MCF 10A (cell line): ENCODE measurements around the gene ME2. TPM values are rescaled to one million over a fixed set of nuclear protein-coding genes. Genes with fewer than 3 reads are reported as not detected.
A peak's percentile ranks its signal among the peaks of the same experiment; 100 is the strongest.

Source experiments
- BruUV-seq: library from RNA; stranded (reverse); fragments of 400-500 nt; replicated peaks from 2 replicates; lab custom pipeline; 2021; lab: Mats Ljungman, UMichigan
- CTCF ChIA-PET: fragments of 300-600 bp; sonication (Branson Sonifier 250); formaldehyde crosslinking; extraction: SDS; loops from one replicate; lab custom pipeline; 2021; ENCODE audit warnings: antibody characterized with exemption, inconsistent platforms; lab: Yijun Ruan, JAX
- POLR2A ChIA-PET: fragments of 300-600, 350-650 bp; sonication (Branson Sonifier 250); formaldehyde crosslinking; extraction: SDS; loops from one replicate; lab custom pipeline; 2020; ENCODE audit warnings: antibody characterized with exemption, inconsistent platforms; lab: Yijun Ruan, JAX
- DNase-seq: peaks from one replicate; pipeline ENCODE4 v3.0.0-alpha.2; 2018; ENCODE audit not compliant: unreplicated experiment
- H3K27ac Mint-ChIP-seq: one replicate; pipeline ENCODE4 v1.8.0; 2022; ENCODE audit warnings: mild to moderate bottlenecking, low read depth, mixed read lengths; ENCODE audit not compliant: unreplicated experiment
- H3K27me3 Mint-ChIP-seq: one replicate; pipeline ENCODE4 v1.8.0; 2022; ENCODE audit warnings: mixed read lengths; ENCODE audit not compliant: insufficient read depth, unreplicated experiment
- H3K36me3 Mint-ChIP-seq: one replicate; pipeline ENCODE4 v1.8.0; 2022; ENCODE audit warnings: mild to moderate bottlenecking, moderate library complexity, mixed read lengths; ENCODE audit not compliant: insufficient read depth, unreplicated experiment
- H3K4me1 Mint-ChIP-seq: one replicate; pipeline ENCODE4 v1.8.0; 2022; ENCODE audit warnings: mixed read lengths; ENCODE audit not compliant: insufficient read depth, unreplicated experiment
- H3K4me3 Mint-ChIP-seq: one replicate; pipeline ENCODE4 v1.8.0; 2022; ENCODE audit warnings: mild to moderate bottlenecking, moderate library complexity, mixed read lengths; ENCODE audit not compliant: unreplicated experiment
- H3K9me3 Mint-ChIP-seq: one replicate; pipeline ENCODE4 v1.8.0; 2022; ENCODE audit warnings: mixed read lengths; ENCODE audit not compliant: unreplicated experiment
- CTCF ChIP-seq: fragments of 200-600 bp; IDR thresholded peaks from one replicate; pipeline ENCODE4 v1.8.0; 2022; ENCODE audit warnings: antibody characterized with exemption, mild to moderate bottlenecking; ENCODE audit not compliant: unreplicated experiment
- intact Hi-C: fragments of 100-400 bp; cut with micrococcal nuclease; formaldehyde crosslinking; loops from 2 replicates; pipeline ENCODE4 v1.14.1; 2022
- total RNA-seq: library from RNA; stranded (reverse); gene quantifications from 2 replicates; pipeline ENCODE4 v1.2.3, GENCODE V29; 2022

The ME2 gene
- total RNA-seq, 1 experiment from 2014 or later: 64.8 TPM

- no peak for TF ChIP-seq CTCF
- H3K4me3 Mint-ChIP-seq: no peak overlapping the region
- DNase-seq: no peak
- H3K36me3 Mint-ChIP-seq: no peaks in the 10 kb centered on the region
- no peaks in the 10 kb centered on the region for H3K9me3 Mint-ChIP-seq
- ChIA-PET CTCF (interaction anchor here (1.2 kb wide), 1 partner anchor 43 kb away, joined by 6 read pairs; the partner anchor contains the start of gene MRO), POLR2A (interaction anchor here (0.6 to 0.8 kb wide), 3 partner anchors 14 to 120 kb away, joined by 3 to 4 read pairs (median 4); no protein-coding TSS in a partner anchor)
- intact Hi-C loops: no loop called here
- no peak overlapping the region for H3K27ac Mint-ChIP-seq
- no peaks in the 10 kb centered on the region for H3K27me3 Mint-ChIP-seq
- no peaks in the 10 kb centered on the region for H3K4me1 Mint-ChIP-seq
- no TSS peak for BruUV-seq
These were observed 15.0 kb upstream of the ME2 start for GRCh38 chr18:50863840-50864375.

- H3K9me3 Mint-ChIP-seq: no peaks in the 10 kb centered on the region
- ChIA-PET CTCF (interaction anchor here (0.6 to 1.6 kb wide), 4 partner anchors 45 to 60 kb away, joined by 3 to 5 read pairs (median 4); partner anchors contain the start of gene MRO), POLR2A (interaction anchor here (0.9 to 1.2 kb wide), 2 partner anchors 12 to 13 kb away, joined by 3 read pairs; partner anchors contain the start of gene ME2)
- peak; percentile 22 for DNase-seq
- peak; percentile 7 for TF ChIP-seq CTCF
- peaks cover 12% of the 10 kb centered on the region for H3K4me1 Mint-ChIP-seq
- H3K36me3 Mint-ChIP-seq: no peaks in the 10 kb centered on the region
- BruUV-seq: no TSS peak
- H3K4me3 Mint-ChIP-seq: no peak overlapping the region
- intact Hi-C loops: loop anchor here (1.0 to 5.0 kb wide), 2 partner anchors 46 to 359 kb away; partner anchors contain the start of gene MRO
- no peaks in the 10 kb centered on the region for H3K27me3 Mint-ChIP-seq
- H3K27ac Mint-ChIP-seq: no peak overlapping the region
These were observed 12.2 kb upstream of the ME2 start for GRCh38 chr18:50866765-50867164.

- ChIA-PET POLR2A (interaction anchor here (0.6 to 2.8 kb wide), 11 partner anchors 9 to 254 kb away, joined by 3 to 72 read pairs (median 6); partner anchors contain the start of genes ELAC1, ME2, MRO and SMAD4), CTCF (interaction anchor here (0.6 to 1.1 kb wide), 4 partner anchors 8 to 190 kb away, joined by 3 read pairs; no protein-coding TSS in a partner anchor)
- H3K27ac Mint-ChIP-seq: no peak overlapping the region
- no peak overlapping the region for H3K4me3 Mint-ChIP-seq
- H3K4me1 Mint-ChIP-seq: peaks cover 12% of the 10 kb centered on the region
- no peaks in the 10 kb centered on the region for H3K27me3 Mint-ChIP-seq
- no peaks in the 10 kb centered on the region for H3K36me3 Mint-ChIP-seq
- peak; percentile 2 for DNase-seq
- intact Hi-C loops: loop anchor here (5.0 kb wide), 1 partner anchor 362 kb away; no protein-coding TSS in a partner anchor
- TF ChIP-seq CTCF: no peak
- no peaks in the 10 kb centered on the region for H3K9me3 Mint-ChIP-seq
- no TSS peak for BruUV-seq
These were observed 9.8 kb upstream of the ME2 start for GRCh38 chr18:50869150-50869549.

- Mint-ChIP-seq H3K4me1 (peaks cover 12% of the 10 kb centered on the region), H3K27ac (peak overlapping the region; percentile 83), H3K4me3 (peak overlapping the region; percentile 11), H3K36me3 (no peaks in the 10 kb centered on the region), H3K9me3 (no peaks in the 10 kb centered on the region), H3K27me3 (no peaks in the 10 kb centered on the region)
- DNase-seq: peak; percentile 96
- BruUV-seq: no TSS peak
- TF ChIP-seq CTCF: no peak
- intact Hi-C loops: no loop called here
- ChIA-PET POLR2A (interaction anchor here (0.6 to 2.8 kb wide), 18 partner anchors 8 to 255 kb away, joined by 3 to 72 read pairs (median 4); partner anchors contain the start of genes ELAC1, ME2, MRO and SMAD4), CTCF (interaction anchor here (0.8 to 1.9 kb wide), 3 partner anchors 50 to 325 kb away, joined by 3 to 5 read pairs (median 4); no protein-coding TSS in a partner anchor)
These were observed 8.6 kb upstream of the ME2 start for GRCh38 chr18:50870138-50870845.
